Calu3 (cell line): ENCODE data around the gene MACROD2. TPM values are rescaled to one million over a fixed set of nuclear protein-coding genes. Genes with fewer than 3 reads are reported as not detected.

Source experiments
- BruUV-seq: library from RNA; stranded (reverse); fragments of 400-500 nt; replicated peaks from 2 replicates; lab custom pipeline; 2021; lab: Mats Ljungman, UMichigan
- CTCF ChIA-PET: fragments of 300-600 bp; sonication (Branson Sonifier 250); formaldehyde crosslinking; loops from one replicate; lab custom pipeline; 2022; ENCODE audit warnings: antibody characterized with exemption; lab: Charles Lee
- DNase-seq: peaks from one replicate; pipeline ENCODE4 v3.0.0; 2022
- H3K27ac Mint-ChIP-seq: one replicate; pipeline ENCODE4 v1.8.0; 2022; ENCODE audit warnings: mixed read lengths; ENCODE audit not compliant: unreplicated experiment
- H3K27me3 Mint-ChIP-seq: one replicate; pipeline ENCODE4 v1.8.0; 2022; ENCODE audit warnings: mixed read lengths; ENCODE audit not compliant: unreplicated experiment
- H3K36me3 Mint-ChIP-seq: one replicate; pipeline ENCODE4 v1.8.0; 2022; ENCODE audit warnings: mild to moderate bottlenecking, moderate library complexity, mixed read lengths; ENCODE audit not compliant: insufficient read depth, unreplicated experiment
- H3K4me1 Mint-ChIP-seq: one replicate; pipeline ENCODE4 v1.8.0; 2022; ENCODE audit warnings: mild to moderate bottlenecking, low read depth, mixed read lengths; ENCODE audit not compliant: unreplicated experiment
- H3K4me3 Mint-ChIP-seq: one replicate; pipeline ENCODE4 v1.8.0; 2022; ENCODE audit warnings: mild to moderate bottlenecking, low read depth, moderate library complexity, mixed read lengths; ENCODE audit not compliant: unreplicated experiment
- H3K9me3 Mint-ChIP-seq: one replicate; pipeline ENCODE4 v1.8.0; 2022; ENCODE audit warnings: low read depth, mixed read lengths; ENCODE audit not compliant: unreplicated experiment
- intact Hi-C: fragments of 100-400 bp; cut with micrococcal nuclease; formaldehyde crosslinking; loops from one replicate; pipeline ENCODE4 v1.10.0; 2022; ENCODE audit not compliant: unreplicated experiment
- total RNA-seq: library from RNA; stranded (reverse); gene quantifications from 2 replicates; pipeline ENCODE4 v1.2.3, GENCODE V29; 2022
- TF ChIP-seq, protein P1 (sequence below): fragments of 200-600 bp; IDR thresholded peaks from one replicate; pipeline ENCODE4 v1.8.0; 2022; ENCODE audit warnings: antibody characterized with exemption; ENCODE audit not compliant: unreplicated experiment

MACROD2 gene
- total RNA-seq, 1 experiment from 2014 or later = 29.4 TPM

DNA sequence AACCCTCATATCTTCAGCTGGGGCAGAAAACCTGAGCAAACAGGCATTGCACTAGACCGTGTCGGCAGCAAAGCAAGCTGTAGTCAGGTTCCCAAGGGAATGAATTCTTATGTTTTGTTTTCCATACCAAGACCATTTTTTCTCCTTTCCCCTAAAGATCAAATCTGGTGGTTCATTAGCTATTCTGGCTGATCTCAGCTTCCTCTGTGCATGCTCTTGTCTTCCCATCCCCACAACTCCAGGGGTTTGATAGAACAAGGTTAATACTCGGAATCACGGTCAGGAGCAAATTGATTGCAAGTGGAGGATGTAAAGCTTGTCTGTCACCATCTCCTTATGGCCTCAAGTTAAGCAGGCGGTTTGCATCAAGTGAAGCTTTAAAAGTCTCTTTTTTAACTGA is 1799.1 kb downstream of the MACROD2 start:
- H3K4me3 Mint-ChIP-seq = no peak overlapping the region

GRCh38 chr20:15795305-15796019 is 1800.1 kb downstream of the MACROD2 start:
- no peak overlapping the region for H3K4me3 Mint-ChIP-seq
- BruUV-seq = no TSS peak
- TF ChIP-seq, protein P1, sequence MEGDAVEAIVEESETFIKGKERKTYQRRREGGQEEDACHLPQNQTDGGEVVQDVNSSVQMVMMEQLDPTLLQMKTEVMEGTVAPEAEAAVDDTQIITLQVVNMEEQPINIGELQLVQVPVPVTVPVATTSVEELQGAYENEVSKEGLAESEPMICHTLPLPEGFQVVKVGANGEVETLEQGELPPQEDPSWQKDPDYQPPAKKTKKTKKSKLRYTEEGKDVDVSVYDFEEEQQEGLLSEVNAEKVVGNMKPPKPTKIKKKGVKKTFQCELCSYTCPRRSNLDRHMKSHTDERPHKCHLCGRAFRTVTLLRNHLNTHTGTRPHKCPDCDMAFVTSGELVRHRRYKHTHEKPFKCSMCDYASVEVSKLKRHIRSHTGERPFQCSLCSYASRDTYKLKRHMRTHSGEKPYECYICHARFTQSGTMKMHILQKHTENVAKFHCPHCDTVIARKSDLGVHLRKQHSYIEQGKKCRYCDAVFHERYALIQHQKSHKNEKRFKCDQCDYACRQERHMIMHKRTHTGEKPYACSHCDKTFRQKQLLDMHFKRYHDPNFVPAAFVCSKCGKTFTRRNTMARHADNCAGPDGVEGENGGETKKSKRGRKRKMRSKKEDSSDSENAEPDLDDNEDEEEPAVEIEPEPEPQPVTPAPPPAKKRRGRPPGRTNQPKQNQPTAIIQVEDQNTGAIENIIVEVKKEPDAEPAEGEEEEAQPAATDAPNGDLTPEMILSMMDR = no peak
- CTCF ChIA-PET = no interaction called here
- DNase-seq = no peak
- intact Hi-C loops = no loop called here
- no peaks in the 10 kb centered on the region for H3K27me3 Mint-ChIP-seq
- no peaks in the 10 kb centered on the region for H3K36me3 Mint-ChIP-seq
- peaks cover 6% of the 10 kb centered on the region for H3K4me1 Mint-ChIP-seq
- H3K9me3 Mint-ChIP-seq = no peaks in the 10 kb centered on the region
- H3K27ac Mint-ChIP-seq = no peak overlapping the region

More for the DNA sequence above, 1799.1 kb downstream of the MACROD2 start:
- no peak for DNase-seq
- no peaks in the 10 kb centered on the region for H3K9me3 Mint-ChIP-seq
- H3K4me1 Mint-ChIP-seq = no peaks in the 10 kb centered on the region
- CTCF ChIA-PET = interaction anchor here (0.6 kb wide), 1 partner anchor 24 kb away, joined by 3 read pairs; no protein-coding TSS in a partner anchor
- no peaks in the 10 kb centered on the region for H3K27me3 Mint-ChIP-seq
- intact Hi-C loops = no loop called here
- TF ChIP-seq, protein P1 = no peak
- no TSS peak for BruUV-seq
- H3K36me3 Mint-ChIP-seq = no peaks in the 10 kb centered on the region
- no peak overlapping the region for H3K27ac Mint-ChIP-seq

- no peak overlapping the region for H3K27ac Mint-ChIP-seq
- TF ChIP-seq, protein P1 = no peak
- CTCF ChIA-PET = no interaction called here
Observed at GRCh38 chr20:15799871-15800270, 1804.6 kb downstream of the MACROD2 start.

DNA sequence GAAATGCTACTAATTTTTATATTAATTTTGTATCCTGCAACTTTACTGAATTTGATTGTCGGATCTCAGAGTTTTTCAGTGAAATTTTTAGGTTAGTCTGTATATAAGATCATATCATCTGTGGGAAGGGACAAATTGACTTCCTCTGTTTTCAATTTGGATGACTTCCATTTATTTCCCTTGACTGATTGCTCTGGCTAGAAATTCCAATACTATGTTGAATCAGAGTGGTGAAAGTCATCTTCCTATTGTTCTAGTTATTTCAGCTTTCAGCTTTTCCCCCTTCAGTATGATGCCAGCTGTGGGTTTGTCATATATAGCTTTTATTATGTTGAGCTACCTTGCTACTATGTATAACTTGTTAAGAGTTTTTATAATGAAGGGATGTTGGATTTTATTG is 1806.7 kb downstream of the MACROD2 start:
- no peaks in the 10 kb centered on the region for H3K9me3 Mint-ChIP-seq
- peaks cover 6% of the 10 kb centered on the region for H3K4me1 Mint-ChIP-seq
- no peak for DNase-seq
- TF ChIP-seq, protein P1 = no peak
- CTCF ChIA-PET = no interaction called here
- H3K27ac Mint-ChIP-seq = no peak overlapping the region
- BruUV-seq = no TSS peak
- intact Hi-C loops = no loop called here
- no peak overlapping the region for H3K4me3 Mint-ChIP-seq
- no peaks in the 10 kb centered on the region for H3K27me3 Mint-ChIP-seq
- no peaks in the 10 kb centered on the region for H3K36me3 Mint-ChIP-seq

More at GRCh38 chr20:15799871-15800270, 1804.6 kb downstream of the MACROD2 start:
- Mint-ChIP-seq H3K4me1 (peaks cover 6% of the 10 kb centered on the region), H3K4me3 (no peak overlapping the region), H3K9me3 (no peaks in the 10 kb centered on the region), H3K36me3 (no peaks in the 10 kb centered on the region), H3K27me3 (no peaks in the 10 kb centered on the region)
- no peak for DNase-seq
- no TSS peak for BruUV-seq
- intact Hi-C loops = no loop called here
